Activated CD4-positive, alpha-beta T cell treated with anti-CD3 and anti-CD28 coated beads, Interleukin-2, amount 10 ng/mL, durations not matched to agents 24 days and 14 days (primary cell): ENCODE data around the gene GRAMD1B. TPM values are rescaled to one million over a fixed set of nuclear protein-coding genes. Genes with fewer than 3 reads are reported as not detected.

Experiments
- DNase-seq: peaks from one replicate; pipeline ENCODE4 v3.0.0; 2022
- H3K27ac Mint-ChIP-seq: one replicate; pipeline ENCODE4 v1.8.0; 2022; ENCODE audit warnings: mild to moderate bottlenecking, mixed read lengths
- H3K27me3 Mint-ChIP-seq: one replicate; pipeline ENCODE4 v1.8.0; 2022; ENCODE audit warnings: mixed read lengths
- H3K36me3 Mint-ChIP-seq: one replicate; pipeline ENCODE4 v1.8.0; 2022; ENCODE audit warnings: low read depth, mild to moderate bottlenecking, mixed read lengths
- H3K4me1 Mint-ChIP-seq: one replicate; pipeline ENCODE4 v1.8.0; 2021; ENCODE audit warnings: mixed read lengths
- H3K4me3 Mint-ChIP-seq: one replicate; pipeline ENCODE4 v1.8.0; 2022; ENCODE audit warnings: mild to moderate bottlenecking, moderate library complexity, mixed read lengths
- H3K9me3 Mint-ChIP-seq: one replicate; pipeline ENCODE4 v1.8.0; 2021; ENCODE audit warnings: mixed read lengths
- intact Hi-C: fragments of 100-400 bp; cut with micrococcal nuclease; formaldehyde crosslinking; loops from one replicate; pipeline ENCODE4 v1.15.1; 2023
- total RNA-seq: library from RNA; stranded (reverse); gene quantifications from 2 replicates; pipeline ENCODE4 v1.2.3, GENCODE V29; 2022

GRAMD1B gene
- total RNA-seq, 1 donor from 2014 or later: 117 TPM

DNA sequence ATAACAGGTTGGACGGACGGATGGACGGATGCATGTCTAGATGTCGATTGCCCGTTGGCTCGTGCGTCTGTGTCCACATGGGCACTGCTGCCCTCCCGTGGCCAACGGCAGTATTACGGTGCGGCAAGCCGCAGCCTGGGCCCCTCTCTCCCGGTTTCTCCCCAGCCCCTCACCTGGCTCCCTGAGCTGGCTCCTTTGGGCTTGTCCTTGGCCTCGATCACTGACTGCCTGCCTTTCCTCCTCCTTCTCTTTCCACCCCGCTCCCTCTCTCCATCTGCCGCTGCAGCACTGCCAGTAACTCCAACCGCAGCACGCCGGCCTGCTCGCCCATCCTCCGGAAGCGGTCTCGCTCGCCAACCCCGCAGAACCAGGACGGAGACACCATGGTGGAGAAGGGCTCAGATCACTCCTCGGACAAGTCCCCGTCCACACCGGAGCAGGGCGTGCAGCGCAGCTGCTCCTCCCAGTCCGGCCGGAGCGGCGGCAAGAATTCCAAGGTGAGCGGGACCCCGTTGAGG lies 147.1 kb downstream of the GRAMD1B start:
- peaks cover 28% of the 10 kb centered on the region for H3K4me1 Mint-ChIP-seq
- H3K27ac Mint-ChIP-seq: no peak overlapping the region
- intact Hi-C loops: loop anchor here (2.0 kb wide), 1 partner anchor 66 kb away; no protein-coding TSS in a partner anchor
- peak; percentile 90 for DNase-seq
- no peaks in the 10 kb centered on the region for H3K27me3 Mint-ChIP-seq
- H3K9me3 Mint-ChIP-seq: no peaks in the 10 kb centered on the region
- H3K4me3 Mint-ChIP-seq: no peak overlapping the region
- peaks cover 23% of the 10 kb centered on the region for H3K36me3 Mint-ChIP-seq

DNA sequence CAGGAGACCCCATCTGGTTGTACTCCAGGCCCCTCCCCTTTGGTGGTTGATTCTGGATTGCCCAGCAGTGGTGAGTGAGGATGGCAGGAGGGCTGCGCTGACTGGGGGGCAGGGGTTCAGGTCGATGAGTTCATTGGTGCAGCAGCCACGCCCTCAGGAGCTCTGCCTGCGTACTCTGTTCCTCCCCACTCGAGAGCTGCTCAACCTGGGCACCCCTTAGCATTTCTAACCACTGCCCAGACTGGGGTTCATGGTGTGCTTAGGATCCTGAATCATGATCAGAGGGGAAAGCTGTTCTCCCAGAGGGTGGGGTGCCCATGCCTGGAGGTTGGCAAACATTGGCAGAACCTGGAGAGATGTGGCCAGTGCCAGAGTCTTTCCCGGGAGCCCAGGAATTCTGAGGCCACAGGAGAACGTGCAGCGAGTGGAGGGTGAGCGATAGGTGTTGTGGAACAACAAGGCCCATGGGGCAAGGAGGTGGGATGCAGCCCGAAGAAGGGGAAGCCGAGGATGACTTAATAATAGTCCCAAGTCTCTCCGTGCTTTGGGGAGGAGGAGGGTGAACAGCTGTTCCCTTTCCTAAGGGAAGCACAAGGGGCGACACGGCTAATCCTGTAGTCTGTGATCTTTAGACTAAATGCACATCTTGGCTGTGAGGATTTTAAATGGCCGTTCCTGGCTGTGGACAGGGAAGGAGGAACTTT lies 148.9 kb downstream of the GRAMD1B start:
- H3K27ac Mint-ChIP-seq: no peak overlapping the region
- no peak for DNase-seq
- no peak overlapping the region for H3K4me3 Mint-ChIP-seq
- no peaks in the 10 kb centered on the region for H3K9me3 Mint-ChIP-seq
- intact Hi-C loops: no loop called here
- peaks cover 32% of the 10 kb centered on the region for H3K4me1 Mint-ChIP-seq
- peaks cover 31% of the 10 kb centered on the region for H3K36me3 Mint-ChIP-seq
- H3K27me3 Mint-ChIP-seq: no peaks in the 10 kb centered on the region

DNA sequence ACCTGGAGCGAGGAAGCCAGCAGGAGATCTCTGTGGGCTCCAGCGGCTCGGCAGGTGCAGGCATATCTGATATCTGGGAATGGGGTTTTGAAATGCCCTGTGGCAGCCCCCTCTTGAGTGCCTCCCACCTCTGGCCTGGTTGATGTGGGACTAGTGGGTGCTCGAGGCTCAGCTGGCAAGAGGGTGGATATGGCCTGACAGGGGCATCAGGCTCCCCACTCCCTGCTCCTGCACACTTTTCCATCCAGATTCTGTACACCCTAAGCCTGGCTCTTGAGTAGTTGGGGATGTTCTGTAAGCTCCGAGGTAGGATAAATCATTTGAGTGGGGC lies 149.4 kb downstream of the GRAMD1B start:
- no peak overlapping the region for H3K27ac Mint-ChIP-seq
- no peaks in the 10 kb centered on the region for H3K27me3 Mint-ChIP-seq
- no peak overlapping the region for H3K4me3 Mint-ChIP-seq
- peaks cover 31% of the 10 kb centered on the region for H3K36me3 Mint-ChIP-seq
- H3K4me1 Mint-ChIP-seq: peaks cover 27% of the 10 kb centered on the region
- DNase-seq: no peak
- intact Hi-C loops: no loop called here
- no peaks in the 10 kb centered on the region for H3K9me3 Mint-ChIP-seq

DNA sequence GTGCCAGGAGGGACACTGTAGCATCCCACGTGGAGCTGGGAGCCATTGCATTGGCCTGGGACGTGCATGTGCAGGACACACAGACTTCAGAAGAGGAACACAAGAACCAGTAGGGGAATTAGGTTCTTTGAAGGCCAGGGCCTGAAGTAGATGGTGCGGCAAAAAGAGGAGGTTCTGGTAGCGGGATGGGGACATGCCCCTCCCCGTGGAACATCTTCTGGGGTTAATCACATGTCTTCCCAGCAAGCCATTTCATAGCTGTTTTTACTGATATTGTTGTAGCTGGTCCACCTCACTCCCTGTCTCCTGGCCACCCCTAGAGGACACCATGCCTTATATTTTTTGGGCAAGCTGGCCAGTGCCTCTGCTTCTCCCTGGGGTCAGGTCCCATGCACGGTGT lies 150.1 kb downstream of the GRAMD1B start:
- H3K4me1 Mint-ChIP-seq: peaks cover 21% of the 10 kb centered on the region
- no peaks in the 10 kb centered on the region for H3K27me3 Mint-ChIP-seq
- H3K9me3 Mint-ChIP-seq: no peaks in the 10 kb centered on the region
- H3K36me3 Mint-ChIP-seq: peaks cover 31% of the 10 kb centered on the region
- DNase-seq: no peak
- no peak overlapping the region for H3K4me3 Mint-ChIP-seq
- intact Hi-C loops: loop anchor here (1.0 kb wide), 1 partner anchor 127 kb away; no protein-coding TSS in a partner anchor
- H3K27ac Mint-ChIP-seq: no peak overlapping the region

DNA sequence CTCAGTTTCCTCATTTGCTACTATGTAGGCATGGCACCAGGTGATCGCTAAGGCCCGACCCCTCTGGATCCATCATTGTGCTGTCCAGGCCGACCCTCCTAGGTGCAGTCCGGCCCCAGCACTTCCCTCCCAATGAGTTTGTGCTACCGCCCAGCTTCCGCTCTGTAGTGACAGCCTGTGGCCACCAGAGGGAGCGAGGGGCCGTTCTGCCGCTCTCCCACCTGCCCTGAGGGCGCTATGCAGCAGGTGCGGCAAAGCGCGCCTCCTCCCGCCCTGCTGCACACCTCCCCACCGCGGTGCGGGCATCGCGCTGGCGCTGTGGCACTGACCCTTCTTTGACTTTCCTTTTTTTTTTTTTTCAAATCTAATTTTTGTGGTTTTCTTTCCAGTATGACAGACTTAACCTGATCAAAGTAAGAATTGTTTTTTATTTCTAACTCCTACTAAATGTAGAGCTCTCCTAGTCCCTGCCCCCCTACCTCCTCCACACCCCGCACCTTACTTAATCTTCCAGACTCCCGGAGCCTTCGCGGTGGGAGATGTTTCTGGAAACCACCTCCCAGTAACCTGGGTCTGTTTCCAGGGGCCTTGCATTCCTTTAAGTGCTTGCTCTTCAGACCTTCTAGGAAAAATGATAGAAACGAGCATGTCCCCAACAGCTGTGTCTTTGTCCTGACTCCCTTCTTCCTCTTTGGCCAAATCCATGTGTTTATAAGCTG lies 150.6 kb downstream of the GRAMD1B start:
- DNase-seq: peak; percentile 91
- H3K4me3 Mint-ChIP-seq: no peak overlapping the region
- H3K9me3 Mint-ChIP-seq: no peaks in the 10 kb centered on the region
- H3K27ac Mint-ChIP-seq: peak overlapping the region; percentile 53
- H3K4me1 Mint-ChIP-seq: peaks cover 19% of the 10 kb centered on the region
- intact Hi-C loops: loop anchor here (1.0 kb wide), 1 partner anchor 127 kb away; no protein-coding TSS in a partner anchor
- H3K36me3 Mint-ChIP-seq: peaks cover 32% of the 10 kb centered on the region
- no peaks in the 10 kb centered on the region for H3K27me3 Mint-ChIP-seq

DNA sequence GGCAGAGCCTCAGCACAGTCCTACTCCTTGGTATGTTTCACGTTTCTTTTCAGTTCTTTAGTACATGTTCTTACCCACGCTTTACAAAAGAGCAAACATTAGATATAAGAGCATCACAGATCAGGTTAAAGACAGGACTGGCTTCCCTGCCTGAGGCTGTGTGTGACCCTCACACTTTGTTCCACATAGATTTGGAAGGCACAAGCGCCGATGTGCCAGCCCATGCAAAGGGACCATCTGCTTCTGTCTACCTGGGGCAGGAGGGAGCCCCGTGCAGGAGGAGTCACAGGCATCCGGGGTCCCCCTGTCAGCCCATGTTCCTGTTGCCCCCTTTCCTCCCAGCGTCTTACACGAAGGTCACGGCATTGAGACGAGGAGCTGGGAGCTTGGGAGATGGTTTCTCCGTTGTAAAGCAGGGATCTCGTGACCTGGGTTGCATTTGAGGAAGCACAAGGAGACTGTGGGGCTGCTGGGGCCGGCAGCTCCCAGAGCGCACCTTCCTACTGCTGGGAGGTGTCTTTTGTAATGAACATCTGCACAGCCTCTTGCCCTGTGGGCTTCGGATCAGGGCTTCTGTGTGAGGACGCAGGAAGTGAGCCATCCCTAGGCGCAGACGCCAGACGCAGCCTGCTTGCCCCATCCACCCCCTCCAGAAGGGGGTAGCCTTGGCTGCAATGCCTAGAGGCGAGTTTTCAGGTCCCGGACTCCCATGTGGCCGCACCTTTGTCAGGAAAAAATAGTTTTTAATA lies 151.8 kb downstream of the GRAMD1B start:
- Mint-ChIP-seq H3K4me3 (no peak overlapping the region), H3K27ac (no peak overlapping the region), H3K9me3 (no peaks in the 10 kb centered on the region), H3K4me1 (peaks cover 16% of the 10 kb centered on the region), H3K36me3 (peaks cover 37% of the 10 kb centered on the region), H3K27me3 (no peaks in the 10 kb centered on the region)
- no peak for DNase-seq
- intact Hi-C loops: no loop called here

DNA sequence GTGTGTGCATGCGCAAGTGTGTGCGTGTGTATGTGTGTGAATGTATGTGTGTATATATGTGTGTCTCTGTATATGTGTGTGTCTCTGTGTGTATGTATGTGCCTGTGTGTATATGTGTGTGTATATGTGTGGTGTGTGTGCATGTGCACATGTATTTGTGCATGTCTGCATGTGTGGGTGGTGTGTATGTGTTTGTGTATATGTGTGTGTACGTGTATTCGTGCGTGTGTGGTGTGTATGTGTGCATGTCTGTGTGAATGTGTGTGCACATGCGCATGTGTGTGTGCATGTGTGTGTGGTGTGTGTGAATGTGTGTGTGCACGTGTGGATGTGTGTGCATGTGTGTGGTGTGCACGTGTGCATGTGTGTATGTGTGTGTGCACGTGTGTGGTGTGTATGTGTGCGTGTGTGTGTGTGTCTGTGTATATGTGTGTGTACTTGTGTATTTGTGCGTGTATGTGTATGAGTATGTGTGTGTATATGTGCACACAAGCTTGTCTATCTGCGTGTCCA lies 153.0 kb downstream of the GRAMD1B start:
- Mint-ChIP-seq H3K27ac (no peak overlapping the region), H3K36me3 (peaks cover 35% of the 10 kb centered on the region)

DNA sequence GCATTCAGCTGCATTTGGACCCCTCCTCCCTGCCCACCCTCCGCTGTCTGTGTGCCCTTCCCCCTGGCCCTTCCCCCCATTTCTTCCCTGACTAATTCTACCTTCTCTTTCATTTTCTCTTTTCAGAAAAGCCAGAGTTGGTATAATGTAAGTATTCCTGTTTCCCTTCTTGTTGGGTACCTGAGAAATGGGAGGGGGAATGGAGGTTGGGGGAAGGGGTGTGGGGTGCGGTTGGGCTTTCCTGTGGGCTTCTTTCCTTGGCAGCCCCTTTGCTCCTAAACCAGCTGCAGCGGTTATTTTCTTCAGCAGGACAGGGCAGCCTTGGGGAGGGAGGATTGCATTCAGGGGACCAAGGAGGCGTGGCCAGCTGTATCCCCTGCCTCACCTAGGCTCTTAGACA lies 154.1 kb downstream of the GRAMD1B start:
- no peak for DNase-seq
- Mint-ChIP-seq H3K4me3 (no peak overlapping the region), H3K27ac (no peak overlapping the region), H3K27me3 (no peaks in the 10 kb centered on the region), H3K9me3 (no peaks in the 10 kb centered on the region), H3K4me1 (peaks cover 14% of the 10 kb centered on the region), H3K36me3 (peaks cover 34% of the 10 kb centered on the region)
- intact Hi-C loops: no loop called here

More for the DNA sequence above, 153.0 kb downstream of the GRAMD1B start:
- intact Hi-C loops: no loop called here
- no peaks in the 10 kb centered on the region for H3K9me3 Mint-ChIP-seq
- H3K27me3 Mint-ChIP-seq: no peaks in the 10 kb centered on the region
- no peak for DNase-seq
- no peak overlapping the region for H3K4me3 Mint-ChIP-seq
- H3K4me1 Mint-ChIP-seq: peaks cover 16% of the 10 kb centered on the region

DNA sequence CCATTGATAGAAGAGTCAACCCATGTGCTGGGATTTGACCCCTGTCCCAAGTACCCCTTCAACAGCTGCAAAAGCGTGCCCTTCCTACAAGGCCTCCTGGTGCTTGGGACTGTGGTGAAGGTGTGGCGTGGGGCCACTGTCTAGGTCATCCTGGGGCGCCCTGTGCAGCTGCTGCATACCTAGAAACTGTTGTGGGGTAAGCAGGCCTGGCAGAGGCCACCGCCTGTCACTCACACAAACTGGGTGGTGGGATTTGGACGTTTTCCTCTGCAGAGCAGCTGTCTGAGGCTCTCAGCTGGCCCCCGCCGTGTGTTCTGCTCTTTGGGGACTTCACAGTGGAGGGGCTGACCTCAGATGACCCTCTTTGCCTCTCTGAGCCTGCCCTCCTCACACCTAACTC lies 154.7 kb downstream of the GRAMD1B start:
- intact Hi-C loops: no loop called here
- DNase-seq: no peak
- peaks cover 32% of the 10 kb centered on the region for H3K36me3 Mint-ChIP-seq
- peaks cover 14% of the 10 kb centered on the region for H3K4me1 Mint-ChIP-seq
- no peak overlapping the region for H3K4me3 Mint-ChIP-seq
- H3K9me3 Mint-ChIP-seq: no peaks in the 10 kb centered on the region
- no peaks in the 10 kb centered on the region for H3K27me3 Mint-ChIP-seq
- no peak overlapping the region for H3K27ac Mint-ChIP-seq

DNA sequence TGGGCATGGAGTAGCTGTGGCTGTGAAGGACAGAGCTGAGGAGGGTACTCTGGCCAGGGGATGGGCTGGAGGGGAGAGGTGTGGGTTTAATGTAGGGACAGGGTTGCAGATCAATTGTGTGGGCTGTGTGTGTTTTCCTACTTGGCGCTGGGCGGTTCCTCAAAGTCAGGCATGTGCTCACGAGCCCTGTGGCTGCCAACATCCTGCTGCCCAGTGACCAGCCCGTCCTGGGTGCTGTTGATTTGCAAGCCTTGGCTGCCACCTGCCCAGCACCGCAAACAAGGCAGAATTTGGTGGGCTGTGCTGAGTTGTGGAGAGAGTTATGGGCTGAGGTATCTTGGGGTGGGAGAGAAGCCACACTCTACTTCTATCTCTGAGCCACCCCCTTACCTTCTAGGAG lies 155.1 kb downstream of the GRAMD1B start:
- Mint-ChIP-seq H3K36me3 (peaks cover 32% of the 10 kb centered on the region), H3K4me3 (no peak overlapping the region), H3K4me1 (peaks cover 14% of the 10 kb centered on the region), H3K27me3 (no peaks in the 10 kb centered on the region), H3K9me3 (no peaks in the 10 kb centered on the region), H3K27ac (peak overlapping the region; percentile 71)
- intact Hi-C loops: no loop called here
- DNase-seq: no peak

DNA sequence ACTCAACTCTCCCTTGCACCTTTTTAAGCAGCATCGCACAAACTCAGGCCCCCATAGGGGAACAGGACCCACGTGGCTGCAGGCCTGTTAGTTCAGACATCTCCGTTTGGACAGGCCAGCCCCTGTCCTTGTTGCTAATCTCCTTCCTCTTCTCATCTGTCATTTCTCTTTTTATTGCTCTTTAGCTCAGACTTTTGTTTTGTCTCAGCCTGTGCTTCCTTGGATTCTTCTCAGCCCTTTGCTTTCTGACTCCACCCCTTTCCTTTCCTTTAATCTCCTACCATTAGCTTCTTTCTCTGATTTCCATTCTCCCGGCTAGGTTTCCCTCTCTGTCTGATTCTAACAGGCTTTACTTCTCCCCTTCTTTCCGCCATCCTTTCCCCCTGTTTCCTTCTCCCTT lies 155.6 kb downstream of the GRAMD1B start:
- H3K4me1 Mint-ChIP-seq: peaks cover 9% of the 10 kb centered on the region
- H3K4me3 Mint-ChIP-seq: no peak overlapping the region
- intact Hi-C loops: no loop called here
- no peak for DNase-seq
- no peaks in the 10 kb centered on the region for H3K27me3 Mint-ChIP-seq
- no peaks in the 10 kb centered on the region for H3K9me3 Mint-ChIP-seq
- H3K36me3 Mint-ChIP-seq: peaks cover 27% of the 10 kb centered on the region
- no peak overlapping the region for H3K27ac Mint-ChIP-seq

DNA sequence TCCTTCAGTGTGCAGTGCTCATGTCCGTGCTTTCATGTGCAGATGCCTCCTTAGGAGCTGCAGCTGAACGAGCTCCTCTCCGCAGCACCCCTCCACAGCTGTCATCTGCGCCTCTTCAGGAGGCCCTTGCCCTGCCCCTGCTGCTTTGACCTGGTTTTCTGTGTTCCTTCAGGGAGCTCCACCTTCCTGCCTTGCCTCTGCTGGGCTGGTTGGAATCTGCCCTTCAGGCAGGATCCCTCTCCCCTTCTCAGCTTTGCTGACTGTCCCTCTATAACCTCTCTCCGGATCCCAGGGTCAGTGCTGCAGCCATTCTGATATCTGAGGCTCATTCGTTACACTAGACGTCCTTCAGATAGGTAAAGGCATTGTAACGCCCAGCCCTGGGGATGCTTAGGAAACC lies 156.5 kb downstream of the GRAMD1B start:
- intact Hi-C loops: no loop called here
- H3K36me3 Mint-ChIP-seq: peaks cover 24% of the 10 kb centered on the region
- no peak for DNase-seq
- no peaks in the 10 kb centered on the region for H3K27me3 Mint-ChIP-seq
- no peak overlapping the region for H3K4me3 Mint-ChIP-seq
- H3K4me1 Mint-ChIP-seq: peaks cover 4% of the 10 kb centered on the region
- no peak overlapping the region for H3K27ac Mint-ChIP-seq
- no peaks in the 10 kb centered on the region for H3K9me3 Mint-ChIP-seq

DNA sequence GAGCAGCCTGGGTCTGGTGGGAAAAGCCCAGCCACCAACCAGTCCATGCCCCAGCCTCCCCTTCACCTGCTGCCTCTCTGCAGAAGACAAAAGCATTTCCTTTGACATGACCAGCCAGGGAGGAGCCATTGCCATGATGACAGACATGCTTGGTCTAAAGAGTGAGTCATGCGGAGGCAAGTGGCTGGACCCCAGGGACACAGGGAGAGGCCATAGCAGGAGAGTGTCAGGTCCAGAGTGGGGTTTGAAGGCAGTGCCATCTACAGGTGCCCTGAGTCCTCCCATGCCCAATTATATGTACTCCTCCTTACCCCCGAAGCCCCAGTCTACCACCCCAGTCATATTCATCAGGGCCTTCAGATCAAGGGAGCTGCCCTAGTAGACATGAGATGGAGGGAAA lies 157.0 kb downstream of the GRAMD1B start:
- intact Hi-C loops: no loop called here
- Mint-ChIP-seq H3K4me1 (peaks cover 4% of the 10 kb centered on the region), H3K4me3 (no peak overlapping the region), H3K9me3 (no peaks in the 10 kb centered on the region), H3K27ac (no peak overlapping the region), H3K36me3 (peaks cover 22% of the 10 kb centered on the region), H3K27me3 (no peaks in the 10 kb centered on the region)
- no peak for DNase-seq

DNA sequence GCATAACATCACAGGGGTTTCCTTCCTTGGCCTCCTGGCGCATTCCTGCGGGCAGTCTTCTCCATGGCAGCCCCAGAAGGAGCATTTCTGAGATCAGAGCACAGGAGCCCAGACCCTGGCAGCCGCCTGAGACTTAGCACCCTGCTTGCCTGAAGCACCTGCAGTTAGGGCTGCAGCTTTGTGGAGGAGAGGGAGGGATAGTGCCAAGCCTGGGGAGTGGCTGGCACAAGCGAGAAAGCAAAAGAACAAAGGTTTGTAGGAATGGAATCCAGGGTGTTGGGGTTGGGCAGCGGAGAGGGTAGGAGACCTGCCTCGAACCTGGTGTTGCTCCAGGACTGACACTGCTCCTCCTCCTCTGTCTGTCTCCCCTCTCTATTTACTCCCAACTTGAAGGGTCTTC lies 157.5 kb downstream of the GRAMD1B start:
- Mint-ChIP-seq H3K4me1 (peaks cover 4% of the 10 kb centered on the region), H3K9me3 (no peaks in the 10 kb centered on the region), H3K36me3 (peaks cover 23% of the 10 kb centered on the region), H3K27me3 (no peaks in the 10 kb centered on the region), H3K4me3 (no peak overlapping the region), H3K27ac (peak overlapping the region; percentile 56)
- DNase-seq: no peak
- intact Hi-C loops: no loop called here
